ENCODE measurements around the gene PHF21A.

The PHF21A gene

DNA sequence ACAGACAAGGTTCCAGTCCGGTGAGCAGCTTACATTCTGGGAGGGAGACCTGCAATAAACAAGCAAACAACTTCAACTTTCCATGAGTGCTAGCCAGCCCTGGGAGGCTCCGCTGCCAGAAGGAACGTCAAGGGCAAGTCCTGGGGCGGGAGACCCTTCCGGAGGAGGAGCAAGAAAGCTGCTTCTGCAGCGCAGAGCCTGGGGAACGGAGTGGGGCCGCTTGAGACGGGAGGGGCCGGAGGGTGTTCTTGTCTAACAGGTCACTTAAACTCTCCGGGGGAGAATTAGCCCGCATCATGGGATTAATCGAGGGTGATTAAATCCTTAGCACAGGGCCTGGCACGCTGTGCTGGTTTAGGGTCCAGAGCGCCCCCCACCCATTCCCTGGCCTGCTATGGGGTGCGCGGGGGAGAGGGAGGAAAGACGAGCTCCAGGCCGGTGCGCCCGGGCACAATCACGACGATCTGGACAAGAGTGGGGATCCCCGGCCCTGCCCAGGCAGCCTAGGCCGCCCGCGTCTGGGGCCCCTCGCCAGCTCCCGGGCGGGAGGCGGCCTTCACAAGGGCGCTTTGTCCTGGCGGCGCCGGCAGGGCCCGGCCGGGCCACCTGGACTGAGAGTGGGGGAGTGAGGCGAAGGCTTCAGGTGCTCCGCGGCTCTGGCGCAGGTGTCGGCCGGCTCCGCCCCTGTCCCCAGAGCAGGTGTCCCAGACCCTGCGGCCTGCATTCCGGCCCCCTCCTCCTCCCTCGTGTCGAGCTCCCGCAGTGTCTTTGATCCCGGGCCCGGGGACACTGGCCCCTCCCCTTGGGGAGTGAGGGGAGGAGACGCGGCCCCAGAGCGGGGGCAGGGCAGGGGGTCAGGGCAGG lies 199.5 kb downstream of the PHF21A start:
- H3K4me3 ChIP-seq (ENCODE audit: insufficient read depth, low read length, poor library complexity, severe bottlenecking), result no peak overlapping the region
- no peaks in the 10 kb centered on the region for H3K36me3 ChIP-seq (ENCODE audit: low read length)
- no peak overlapping the region for H2AFZ ChIP-seq (ENCODE audit: low read depth, low read length, severe bottlenecking)
- no peak overlapping the region for H3K9ac ChIP-seq (ENCODE audit: low read length)
- H3K9me3 ChIP-seq (ENCODE audit: insufficient read depth, low read length), result no peaks in the 10 kb centered on the region
- TF ChIP-seq, protein P1, sequence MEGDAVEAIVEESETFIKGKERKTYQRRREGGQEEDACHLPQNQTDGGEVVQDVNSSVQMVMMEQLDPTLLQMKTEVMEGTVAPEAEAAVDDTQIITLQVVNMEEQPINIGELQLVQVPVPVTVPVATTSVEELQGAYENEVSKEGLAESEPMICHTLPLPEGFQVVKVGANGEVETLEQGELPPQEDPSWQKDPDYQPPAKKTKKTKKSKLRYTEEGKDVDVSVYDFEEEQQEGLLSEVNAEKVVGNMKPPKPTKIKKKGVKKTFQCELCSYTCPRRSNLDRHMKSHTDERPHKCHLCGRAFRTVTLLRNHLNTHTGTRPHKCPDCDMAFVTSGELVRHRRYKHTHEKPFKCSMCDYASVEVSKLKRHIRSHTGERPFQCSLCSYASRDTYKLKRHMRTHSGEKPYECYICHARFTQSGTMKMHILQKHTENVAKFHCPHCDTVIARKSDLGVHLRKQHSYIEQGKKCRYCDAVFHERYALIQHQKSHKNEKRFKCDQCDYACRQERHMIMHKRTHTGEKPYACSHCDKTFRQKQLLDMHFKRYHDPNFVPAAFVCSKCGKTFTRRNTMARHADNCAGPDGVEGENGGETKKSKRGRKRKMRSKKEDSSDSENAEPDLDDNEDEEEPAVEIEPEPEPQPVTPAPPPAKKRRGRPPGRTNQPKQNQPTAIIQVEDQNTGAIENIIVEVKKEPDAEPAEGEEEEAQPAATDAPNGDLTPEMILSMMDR (IDR thresholded peaks at IDR 0.05; ENCODE audit: insufficient read depth, low read length, poor library complexity, severe bottlenecking), result no peak
- H3K27ac ChIP-seq (ENCODE audit: low read depth, low read length), result no peak overlapping the region
- no peaks in the 10 kb centered on the region for H3K27me3 ChIP-seq (ENCODE audit: low read length)
- no peaks in the 10 kb centered on the region for H3K9me2 ChIP-seq (replicated peaks; ENCODE audit: insufficient read depth, low read length)
- H3K4me2 ChIP-seq (ENCODE audit: low read depth, low read length, poor library complexity, severe bottlenecking), result peak overlapping the region; percentile 27
- H3K79me2 ChIP-seq (ENCODE audit: insufficient read depth, low read length), result peaks cover 7% of the 10 kb centered on the region
- H4K20me1 ChIP-seq (ENCODE audit: low read depth, low read length), result no peaks in the 10 kb centered on the region
- peaks cover 10% of the 10 kb centered on the region for H3F3A ChIP-seq (ENCODE audit: insufficient read depth)

DNA sequence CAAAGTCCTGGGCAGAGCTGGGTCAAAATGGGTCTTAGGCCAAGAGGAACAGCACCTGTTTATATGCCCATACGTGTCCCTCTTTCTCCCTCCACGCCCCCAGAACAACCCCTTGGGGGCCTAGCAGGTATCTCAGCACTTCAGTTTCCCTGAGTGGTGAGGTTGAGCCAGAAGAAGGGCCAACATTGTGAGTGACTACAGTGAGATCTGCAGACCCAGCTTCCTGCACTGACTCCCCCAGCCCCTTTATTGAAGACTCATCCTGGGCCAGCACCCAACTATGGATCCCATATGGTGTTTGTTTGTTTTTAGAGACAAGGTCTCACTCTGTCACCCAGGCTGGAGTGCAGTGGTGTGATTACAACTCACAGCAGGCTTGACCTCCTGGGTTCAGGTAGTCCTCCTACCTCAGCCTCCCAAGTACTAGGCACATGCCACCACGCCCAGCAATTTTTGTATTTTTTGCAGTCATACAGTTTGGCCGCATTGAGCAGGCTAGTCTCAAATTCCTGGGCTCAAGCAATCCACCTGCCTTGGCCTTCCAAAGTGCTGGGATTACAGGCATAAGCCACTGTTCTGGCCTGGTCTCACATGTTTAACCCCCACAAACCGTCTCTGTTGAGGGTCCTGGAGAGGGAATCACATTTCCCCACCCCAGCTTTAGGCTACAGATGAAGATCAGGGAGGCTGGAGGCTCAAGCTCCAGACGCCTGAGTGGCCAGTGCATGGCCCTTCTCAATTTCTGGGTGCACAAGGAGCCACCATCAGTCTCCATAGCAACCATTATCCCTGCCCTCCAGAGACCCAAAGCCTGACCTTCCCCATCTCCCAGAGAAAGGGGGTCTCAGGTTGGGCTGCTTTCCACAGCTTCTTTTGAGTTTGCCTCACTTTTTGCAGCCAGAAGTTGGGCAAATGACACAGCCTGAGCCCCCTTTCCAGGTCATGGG lies 200.4 kb downstream of the PHF21A start:
- Histone ChIP-seq H4K20me1 (ENCODE audit: low read depth, low read length) (no peaks in the 10 kb centered on the region), H3K27me3 (ENCODE audit: low read length) (no peaks in the 10 kb centered on the region), H3K36me3 (ENCODE audit: low read length) (no peaks in the 10 kb centered on the region), H3K27ac (ENCODE audit: low read depth, low read length) (no peak overlapping the region), H3F3A (ENCODE audit: insufficient read depth) (peaks cover 10% of the 10 kb centered on the region), H3K9ac (ENCODE audit: low read length) (no peak overlapping the region), H3K79me2 (ENCODE audit: insufficient read depth, low read length) (peaks cover 15% of the 10 kb centered on the region), H2AFZ (ENCODE audit: low read depth, low read length, severe bottlenecking) (no peak overlapping the region), H3K9me2 (replicated peaks; ENCODE audit: insufficient read depth, low read length) (no peaks in the 10 kb centered on the region), H3K9me3 (ENCODE audit: insufficient read depth, low read length) (no peaks in the 10 kb centered on the region), H3K4me2 (ENCODE audit: low read depth, low read length, poor library complexity, severe bottlenecking) (no peak overlapping the region), H3K4me3 (ENCODE audit: insufficient read depth, low read length, poor library complexity, severe bottlenecking) (no peak overlapping the region)
- TF ChIP-seq EZH2phosphoT487 (conservative IDR thresholded peaks at IDR 0.05; ENCODE audit: low read length), result no peak
- TF ChIP-seq, protein P1 (IDR thresholded peaks at IDR 0.05; ENCODE audit: insufficient read depth, low read length, poor library complexity, severe bottlenecking), result no peak

DNA sequence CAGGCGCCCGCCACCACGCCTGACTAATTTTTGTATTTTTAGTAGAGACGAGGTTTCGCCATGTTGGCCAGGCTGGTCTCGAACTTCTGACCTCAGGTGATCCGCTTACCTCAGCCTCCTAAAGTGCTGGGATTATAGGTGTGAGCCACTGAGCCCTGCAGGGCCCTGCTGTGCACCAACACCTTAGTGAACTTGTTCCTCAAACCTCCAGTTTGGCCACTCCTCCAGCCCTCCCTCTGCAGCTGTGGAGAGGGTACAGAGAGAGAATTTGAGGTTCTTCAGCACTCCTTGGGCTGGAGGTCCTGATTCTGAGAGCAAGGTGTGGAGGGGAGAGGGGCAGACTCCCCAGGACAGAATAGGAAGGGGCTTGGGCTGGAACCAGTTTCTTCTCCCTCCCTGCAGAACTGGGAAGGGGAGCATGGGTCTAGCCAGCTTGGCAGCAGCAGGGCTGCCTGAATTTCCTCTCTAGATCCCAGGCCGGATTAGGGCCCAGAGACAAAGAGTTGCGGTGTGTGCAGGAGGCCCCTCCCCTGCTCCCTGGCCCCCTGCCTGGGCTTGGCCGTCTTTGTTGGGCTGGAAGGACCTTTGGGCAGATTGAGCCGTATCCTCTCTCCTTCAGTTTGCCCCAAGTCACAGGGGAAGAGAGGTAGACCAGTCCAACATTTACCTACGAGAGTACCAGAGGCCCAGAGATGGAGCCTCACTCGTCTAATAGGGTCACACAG lies 201.3 kb downstream of the PHF21A start:
- no peak overlapping the region for H3K4me3 ChIP-seq (ENCODE audit: insufficient read depth, low read length, poor library complexity, severe bottlenecking)

More for the DNA sequence above, 201.3 kb downstream of the PHF21A start:
- H3K9me2 ChIP-seq (replicated peaks; ENCODE audit: insufficient read depth, low read length), result no peaks in the 10 kb centered on the region
- TF ChIP-seq, protein P1 (IDR thresholded peaks at IDR 0.05; ENCODE audit: insufficient read depth, low read length, poor library complexity, severe bottlenecking), result no peak
- no peak for TF ChIP-seq EZH2phosphoT487 (conservative IDR thresholded peaks at IDR 0.05; ENCODE audit: low read length)
- H4K20me1 ChIP-seq (ENCODE audit: low read depth, low read length), result no peaks in the 10 kb centered on the region
- H3K79me2 ChIP-seq (ENCODE audit: insufficient read depth, low read length), result peaks cover 16% of the 10 kb centered on the region
- peaks cover 10% of the 10 kb centered on the region for H3F3A ChIP-seq (ENCODE audit: insufficient read depth)
- no peaks in the 10 kb centered on the region for H3K9me3 ChIP-seq (ENCODE audit: insufficient read depth, low read length)
- no peak overlapping the region for H2AFZ ChIP-seq (ENCODE audit: low read depth, low read length, severe bottlenecking)
- H3K27me3 ChIP-seq (ENCODE audit: low read length), result no peaks in the 10 kb centered on the region
- H3K4me2 ChIP-seq (ENCODE audit: low read depth, low read length, poor library complexity, severe bottlenecking), result no peak overlapping the region
- no peak overlapping the region for H3K9ac ChIP-seq (ENCODE audit: low read length)
- H3K36me3 ChIP-seq (ENCODE audit: low read length), result no peaks in the 10 kb centered on the region
- no peak overlapping the region for H3K27ac ChIP-seq (ENCODE audit: low read depth, low read length)
